Esophagus muscularis mucosa (tissue), 4 donors: ENCODE measurements around the gene ZNF621.

Experiments used
- EP300 ChIP-seq: sonication (generic); formaldehyde crosslinking; IDR thresholded peaks from one replicate; pipeline ENCODE4 v1.6.1; 2017; ENCODE audit warnings: antibody characterized with exemption
- POLR2A ChIP-seq: fragments of 450-650 bp; IDR thresholded peaks from one replicate; pipeline ENCODE4 v1.6.1; 2017; ENCODE audit warnings: antibody characterized with exemption, moderate library complexity, mild to moderate bottlenecking, low read depth
- POLR2AphosphoS5 ChIP-seq, 2 donors: sonication (generic); formaldehyde crosslinking; IDR thresholded peaks; one replicate each; pipeline ENCODE4 v1.6.1; 2017; ENCODE audit warnings: antibody characterized with exemption in 2 of 2
- TF ChIP-seq, protein P1 (sequence below), 3 experiments: fragments of 200-600 bp in 2 of 3; fragments of 450-650 bp in 1 of 3; sonication (generic) in 2 of 3; IDR thresholded peaks; one replicate each; pipeline ENCODE4 v1.5.1; 2017 to 2019; ENCODE audit warnings: antibody characterized with exemption in 3 of 3, mild to moderate bottlenecking in 2 of 3, moderate library complexity in 1 of 3

DNA sequence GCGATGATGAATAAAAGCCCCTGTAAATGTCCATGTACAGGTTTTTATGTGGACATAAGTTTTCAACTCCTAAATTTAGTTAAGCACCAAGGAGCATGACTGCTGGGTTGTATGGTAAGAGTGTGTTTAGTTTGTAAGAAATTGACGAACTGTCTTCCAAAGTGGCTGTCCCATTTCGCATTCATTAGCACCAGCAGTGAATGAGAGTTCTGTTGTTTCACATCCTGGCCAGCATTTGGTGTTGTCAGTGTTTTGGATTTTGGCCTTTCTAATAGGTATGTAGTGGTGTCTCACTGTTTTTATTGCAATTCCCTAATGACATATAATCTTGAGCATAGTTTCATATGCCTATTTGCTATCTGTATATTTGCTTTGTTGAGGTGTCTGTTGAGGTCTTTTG is 3.7 kb downstream of the ZNF621 start:
- TF ChIP-seq EP300 (no peak), POLR2AphosphoS5 (IDR thresholded peaks at IDR 0.05) (no peak), POLR2A (no peak)
- TF ChIP-seq, protein P1, sequence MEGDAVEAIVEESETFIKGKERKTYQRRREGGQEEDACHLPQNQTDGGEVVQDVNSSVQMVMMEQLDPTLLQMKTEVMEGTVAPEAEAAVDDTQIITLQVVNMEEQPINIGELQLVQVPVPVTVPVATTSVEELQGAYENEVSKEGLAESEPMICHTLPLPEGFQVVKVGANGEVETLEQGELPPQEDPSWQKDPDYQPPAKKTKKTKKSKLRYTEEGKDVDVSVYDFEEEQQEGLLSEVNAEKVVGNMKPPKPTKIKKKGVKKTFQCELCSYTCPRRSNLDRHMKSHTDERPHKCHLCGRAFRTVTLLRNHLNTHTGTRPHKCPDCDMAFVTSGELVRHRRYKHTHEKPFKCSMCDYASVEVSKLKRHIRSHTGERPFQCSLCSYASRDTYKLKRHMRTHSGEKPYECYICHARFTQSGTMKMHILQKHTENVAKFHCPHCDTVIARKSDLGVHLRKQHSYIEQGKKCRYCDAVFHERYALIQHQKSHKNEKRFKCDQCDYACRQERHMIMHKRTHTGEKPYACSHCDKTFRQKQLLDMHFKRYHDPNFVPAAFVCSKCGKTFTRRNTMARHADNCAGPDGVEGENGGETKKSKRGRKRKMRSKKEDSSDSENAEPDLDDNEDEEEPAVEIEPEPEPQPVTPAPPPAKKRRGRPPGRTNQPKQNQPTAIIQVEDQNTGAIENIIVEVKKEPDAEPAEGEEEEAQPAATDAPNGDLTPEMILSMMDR (IDR thresholded peaks at IDR 0.05) = no peak
